Measurements from ENCODE around the gene GHR. TPM values are rescaled to one million over a fixed set of nuclear protein-coding genes. Genes with fewer than 3 reads are reported as not detected.

Gene GHR
- total RNA-seq, 1 experiment from 2014 or later, result 60.6 TPM

GRCh38 chr5:42606464-42606869 is 183.2 kb downstream of the GHR start:
- DNase-seq (ENCODE audit: low read depth, low spot score), result no peak
- in situ Hi-C loops (cut with HindIII; ENCODE audit: low pct_unique_long_range_greater_than_20kb, low sequenced_read_pairs), result no loop called here

- no peak for DNase-seq (ENCODE audit: low read depth, low spot score)
- in situ Hi-C loops (cut with HindIII; ENCODE audit: low pct_unique_long_range_greater_than_20kb, low sequenced_read_pairs), result no loop called here
These were observed 188.2 kb downstream of the GHR start for GRCh38 chr5:42611437-42611836.

- in situ Hi-C loops (cut with HindIII; ENCODE audit: low pct_unique_long_range_greater_than_20kb, low sequenced_read_pairs), result no loop called here
These were observed 189.6 kb downstream of the GHR start for GRCh38 chr5:42612750-42613366.

GRCh38 chr5:42614509-42614908 is 191.3 kb downstream of the GHR start:
- DNase-seq (ENCODE audit: low read depth, low spot score), result no peak

More at GRCh38 chr5:42612750-42613366, 189.6 kb downstream of the GHR start:
- no peak for DNase-seq (ENCODE audit: low read depth, low spot score)

GRCh38 chr5:42620579-42621216 is 197.5 kb downstream of the GHR start:
- no peak for DNase-seq (ENCODE audit: low read depth, low spot score)
- in situ Hi-C loops (cut with HindIII; ENCODE audit: low pct_unique_long_range_greater_than_20kb, low sequenced_read_pairs), result no loop called here

More at GRCh38 chr5:42614509-42614908, 191.3 kb downstream of the GHR start:
- in situ Hi-C loops (cut with HindIII; ENCODE audit: low pct_unique_long_range_greater_than_20kb, low sequenced_read_pairs), result no loop called here

GRCh38 chr5:42621242-42621641 is 198.0 kb downstream of the GHR start:
- in situ Hi-C loops (cut with HindIII; ENCODE audit: low pct_unique_long_range_greater_than_20kb, low sequenced_read_pairs), result no loop called here
- DNase-seq (ENCODE audit: low read depth, low spot score), result no peak

- in situ Hi-C loops (cut with HindIII; ENCODE audit: low pct_unique_long_range_greater_than_20kb, low sequenced_read_pairs), result no loop called here
- no peak for DNase-seq (ENCODE audit: low read depth, low spot score)
These were observed 198.4 kb downstream of the GHR start for GRCh38 chr5:42621662-42622061.

- in situ Hi-C loops (cut with HindIII; ENCODE audit: low pct_unique_long_range_greater_than_20kb, low sequenced_read_pairs), result loop anchor here (25.0 kb wide), 1 partner anchor 213 kb away; the partner anchor contains the start of gene GHR
- DNase-seq (ENCODE audit: low read depth, low spot score), result no peak
These were observed 201.7 kb downstream of the GHR start for GRCh38 chr5:42624912-42625311.

- no peak for DNase-seq (ENCODE audit: low read depth, low spot score)
- in situ Hi-C loops (cut with HindIII; ENCODE audit: low pct_unique_long_range_greater_than_20kb, low sequenced_read_pairs), result loop anchor here (25.0 kb wide), 1 partner anchor 214 kb away; the partner anchor contains the start of gene GHR
These were observed 203.2 kb downstream of the GHR start for GRCh38 chr5:42626462-42626861.

- in situ Hi-C loops (cut with HindIII; ENCODE audit: low pct_unique_long_range_greater_than_20kb, low sequenced_read_pairs), result loop anchor here (25.0 kb wide), 1 partner anchor 217 kb away; the partner anchor contains the start of gene GHR
These were observed 205.6 kb downstream of the GHR start for GRCh38 chr5:42628821-42629220.

GRCh38 chr5:42629284-42629683 is 206.0 kb downstream of the GHR start:
- in situ Hi-C loops (cut with HindIII; ENCODE audit: low pct_unique_long_range_greater_than_20kb, low sequenced_read_pairs), result loop anchor here (25.0 kb wide), 1 partner anchor 217 kb away; the partner anchor contains the start of gene GHR
- no peak for DNase-seq (ENCODE audit: low read depth, low spot score)

More at GRCh38 chr5:42628821-42629220, 205.6 kb downstream of the GHR start:
- DNase-seq (ENCODE audit: low read depth, low spot score), result no peak

- in situ Hi-C loops (cut with HindIII; ENCODE audit: low pct_unique_long_range_greater_than_20kb, low sequenced_read_pairs), result loop anchor here (25.0 kb wide), 1 partner anchor 219 kb away; the partner anchor contains the start of gene GHR
These were observed 208.0 kb downstream of the GHR start for GRCh38 chr5:42631241-42631640.

GRCh38 chr5:42632354-42632900 is 209.2 kb downstream of the GHR start:
- DNase-seq (ENCODE audit: low read depth, low spot score), result peak; percentile 22
- in situ Hi-C loops (cut with HindIII; ENCODE audit: low pct_unique_long_range_greater_than_20kb, low sequenced_read_pairs), result loop anchor here (25.0 kb wide), 1 partner anchor 220 kb away; the partner anchor contains the start of gene GHR

More at GRCh38 chr5:42631241-42631640, 208.0 kb downstream of the GHR start:
- DNase-seq (ENCODE audit: low read depth, low spot score), result no peak

GRCh38 chr5:42634575-42634974 is 211.3 kb downstream of the GHR start:
- in situ Hi-C loops (cut with HindIII; ENCODE audit: low pct_unique_long_range_greater_than_20kb, low sequenced_read_pairs), result loop anchor here (25.0 kb wide), 1 partner anchor 222 kb away; the partner anchor contains the start of gene GHR
- DNase-seq (ENCODE audit: low read depth, low spot score), result no peak

- peak; percentile 73 for DNase-seq (ENCODE audit: low read depth, low spot score)
- in situ Hi-C loops (cut with HindIII; ENCODE audit: low pct_unique_long_range_greater_than_20kb, low sequenced_read_pairs), result loop anchor here (25.0 kb wide), 1 partner anchor 224 kb away; the partner anchor contains the start of gene GHR
These were observed 213.2 kb downstream of the GHR start for GRCh38 chr5:42636425-42636824.

- in situ Hi-C loops (cut with HindIII; ENCODE audit: low pct_unique_long_range_greater_than_20kb, low sequenced_read_pairs), result loop anchor here (25.0 kb wide), 1 partner anchor 225 kb away; the partner anchor contains the start of gene GHR
- no peak for DNase-seq (ENCODE audit: low read depth, low spot score)
These were observed 213.7 kb downstream of the GHR start for GRCh38 chr5:42636946-42637345.

- in situ Hi-C loops (cut with HindIII; ENCODE audit: low pct_unique_long_range_greater_than_20kb, low sequenced_read_pairs), result loop anchor here (25.0 kb wide), 1 partner anchor 227 kb away; the partner anchor contains the start of gene GHR
These were observed 215.7 kb downstream of the GHR start for GRCh38 chr5:42638972-42639371.

GRCh38 chr5:42640835-42641234 is 217.6 kb downstream of the GHR start:
- in situ Hi-C loops (cut with HindIII; ENCODE audit: low pct_unique_long_range_greater_than_20kb, low sequenced_read_pairs), result loop anchor here (25.0 kb wide), 1 partner anchor 229 kb away; the partner anchor contains the start of gene GHR
- no peak for DNase-seq (ENCODE audit: low read depth, low spot score)

More at GRCh38 chr5:42638972-42639371, 215.7 kb downstream of the GHR start:
- DNase-seq (ENCODE audit: low read depth, low spot score), result no peak
